HEK293 (cell line): ENCODE results near the gene EVA1B.

Experiments
- CTCF ChIP-seq: fragments of 450-650 bp; formaldehyde crosslinking; IDR thresholded peaks from 2 replicates; pipeline ENCODE4 v1.5.1; 2016; ENCODE audit warnings: missing biosample characterization, missing genetic modification characterization
- INSM2 ChIP-seq: fragments of 450-650 bp; formaldehyde crosslinking; IDR thresholded peaks from 2 replicates; pipeline ENCODE4 v1.5.1; 2016; ENCODE audit warnings: missing biosample characterization, missing genetic modification characterization
- KLF7 ChIP-seq: fragments of 450-650 bp; formaldehyde crosslinking; IDR thresholded peaks from 2 replicates; pipeline ENCODE4 v1.5.1; 2016; ENCODE audit warnings: missing biosample characterization, missing genetic modification characterization, borderline replicate concordance
- REST ChIP-seq: fragments of 450-650 bp; formaldehyde crosslinking; IDR thresholded peaks from 2 replicates; pipeline ENCODE4 v1.5.1; 2016; ENCODE audit warnings: missing biosample characterization, missing genetic modification characterization
- TCF7L2 ChIP-seq: IDR thresholded peaks from 2 replicates; pipeline ENCODE4 v1.6.1; 2011; ENCODE audit warnings: low read depth, mild to moderate bottlenecking, inconsistent platforms, low read length, moderate library complexity, borderline replicate concordance
- ZBTB1 ChIP-seq: fragments of 450-650 bp; formaldehyde crosslinking; IDR thresholded peaks from 2 replicates; pipeline ENCODE4 v1.5.1; 2016; ENCODE audit warnings: missing biosample characterization, missing genetic modification characterization
- ZNF398 ChIP-seq: fragments of 450-650 bp; formaldehyde crosslinking; IDR thresholded peaks from 2 replicates; pipeline ENCODE4 v1.5.1; 2017; ENCODE audit warnings: missing biosample characterization, missing genetic modification characterization
- ZNF513 ChIP-seq: fragments of 450-650 bp; IDR thresholded peaks from 2 replicates; pipeline ENCODE4 v1.5.1; 2018; ENCODE audit warnings: missing biosample characterization, missing genetic modification characterization
- ZNF544 ChIP-seq: fragments of 450-650 bp; formaldehyde crosslinking; IDR thresholded peaks from 2 replicates; pipeline ENCODE4 v1.5.0; 2017; ENCODE audit warnings: missing biosample characterization, missing genetic modification characterization
- ZNF629 ChIP-seq: fragments of 450-650 bp; formaldehyde crosslinking; IDR thresholded peaks from 2 replicates; pipeline ENCODE4 v1.5.1; 2017; ENCODE audit warnings: missing biosample characterization, missing genetic modification characterization
- ZNF791 ChIP-seq: fragments of 450-650 bp; formaldehyde crosslinking; IDR thresholded peaks from 2 replicates; pipeline ENCODE4 v1.5.1; 2016; ENCODE audit warnings: missing biosample characterization, missing genetic modification characterization

GRCh38 chr1:36285443-36286101, 37.9 kb downstream of the EVA1B start:
- TF ChIP-seq ZNF544 (tag by site-specific recombination), result no peak
- peak; percentile 58; the same call in 1 of the 2 replicates for TF ChIP-seq CTCF (tag by site-specific recombination)
- TF ChIP-seq TCF7L2, result no peak
- TF ChIP-seq INSM2 (tag by site-specific recombination), result no peak
- TF ChIP-seq REST, result no peak
- TF ChIP-seq ZNF398 (tag by site-specific recombination), result no peak
- no peak for TF ChIP-seq ZNF791
- TF ChIP-seq ZNF513 (tag by site-specific recombination), result no peak
- no peak for TF ChIP-seq ZBTB1 (tag by site-specific recombination)
- TF ChIP-seq ZNF629 (tag by site-specific recombination), result no peak
- no peak for TF ChIP-seq KLF7 (tag by site-specific recombination)
